ENCODE measurements around the gene OR10H4.

GRCh38 chr19:15989889-15990288, 41.1 kb downstream of the OR10H4 start:
- no peak for TF ChIP-seq POLR2A (IDR thresholded peaks at IDR 0.05)
- no peak for TF ChIP-seq CTCF (IDR thresholded peaks at IDR 0.05)
